H1 (cell line): Measurements from ENCODE around the gene NMT1. TPM values are rescaled to one million over a fixed set of nuclear protein-coding genes. Genes with fewer than 3 reads are reported as not detected.

Source experiments
- CHD1 ChIP-seq: IDR thresholded peaks from 2 replicates; pipeline ENCODE4 v1.6.1; 2012; ENCODE audit warnings: low read depth, low read length, improper control_type of control experiment
- NRF1 ChIP-seq: IDR thresholded peaks from 2 replicates; pipeline ENCODE4 v1.6.1; 2011; ENCODE audit warnings: mild to moderate bottlenecking, low read depth, low read length, improper control_type of control experiment
- RAD21 ChIP-seq, 2 experiments: IDR thresholded peaks in 1 of 2; conservative IDR thresholded peaks in 1 of 2; 2 replicates each; pipeline ENCODE4 v1.6.1; 2011; ENCODE audit warnings: low read depth in 2 of 2, low read length in 2 of 2, improper control_type of control experiment in 1 of 2, inconsistent platforms in 1 of 2, mild to moderate bottlenecking in 1 of 2, moderate library complexity in 1 of 2
- RNF2 ChIP-seq: fragments of 200-900, 300-1000 bp; sonication (generic); IDR thresholded peaks from 2 replicates; pipeline ENCODE4 v1.7.1; 2016; ENCODE audit warnings: borderline replicate concordance, low read depth, mild to moderate bottlenecking, antibody characterized with exemption, low read length; ENCODE audit not compliant: poor library complexity, severe bottlenecking; ENCODE audit errors: missing control alignments
- RXRA ChIP-seq: IDR thresholded peaks from 2 replicates; pipeline ENCODE4 v1.6.1; 2011; ENCODE audit warnings: low read depth, mild to moderate bottlenecking, low read length, moderate library complexity; ENCODE audit not compliant: insufficient read depth
- SIN3A ChIP-seq, 2 experiments: IDR thresholded peaks in 1 of 2; conservative IDR thresholded peaks in 1 of 2; 2 replicates each; pipeline ENCODE4 v1.6.1; 2011 to 2012; ENCODE audit warnings: low read length in 2 of 2, improper control_type of control experiment in 1 of 2, low read depth in 1 of 2, mild to moderate bottlenecking in 1 of 2
- SP1 ChIP-seq: IDR thresholded peaks from 2 replicates; pipeline ENCODE4 v1.6.1; 2011; ENCODE audit warnings: low read depth, low read length
- SP4 ChIP-seq: IDR thresholded peaks from 2 replicates; pipeline ENCODE4 v1.6.1; 2012; ENCODE audit warnings: low read length, inconsistent platforms
- polyA plus RNA-seq, 7 experiments: library from polyadenylated mRNA; depleted of rRNA in 3 of 7; stranded (reverse) in 5 of 7; unstranded in 2 of 7; fragments of >200 nt in 5 of 7; fragments of 200-250 nt in 2 of 7; gene quantifications; 1 replicate in 5 of 7; 2 replicates in 1 of 7; 4 replicates in 1 of 7; pipeline versions ENCODE4 v1.2.1 to v1.2.3, GENCODE V29; 2011 to 2013; ENCODE audit warnings: missing spikeins in 2 of 7, mixed read lengths in 2 of 7
- total RNA-seq: library from RNA; stranded (reverse); fragmentation: NEBNext Ultra II Directional; extraction: Animal tissue kit (Norgen Biotek cat#: 25700); gene quantifications from 2 replicates; pipeline ENCODE4 v1.2.1, GENCODE V29; 2021
- TF ChIP-seq, protein P1 (sequence below): fragments of 300-600 bp; sonication (generic); IDR thresholded peaks from 2 replicates; pipeline ENCODE4 v1.7.1; 2012; ENCODE audit warnings: low read length, moderate library complexity, mild to moderate bottlenecking, inconsistent platforms; ENCODE audit not compliant: insufficient replicate concordance

NMT1 gene
- total and polyA plus RNA-seq, 2 of the 8 experiments (the other 6 are each of a cell fraction or from before 2014, with no cell fraction given), result 42.9 to 149 TPM

DNA sequence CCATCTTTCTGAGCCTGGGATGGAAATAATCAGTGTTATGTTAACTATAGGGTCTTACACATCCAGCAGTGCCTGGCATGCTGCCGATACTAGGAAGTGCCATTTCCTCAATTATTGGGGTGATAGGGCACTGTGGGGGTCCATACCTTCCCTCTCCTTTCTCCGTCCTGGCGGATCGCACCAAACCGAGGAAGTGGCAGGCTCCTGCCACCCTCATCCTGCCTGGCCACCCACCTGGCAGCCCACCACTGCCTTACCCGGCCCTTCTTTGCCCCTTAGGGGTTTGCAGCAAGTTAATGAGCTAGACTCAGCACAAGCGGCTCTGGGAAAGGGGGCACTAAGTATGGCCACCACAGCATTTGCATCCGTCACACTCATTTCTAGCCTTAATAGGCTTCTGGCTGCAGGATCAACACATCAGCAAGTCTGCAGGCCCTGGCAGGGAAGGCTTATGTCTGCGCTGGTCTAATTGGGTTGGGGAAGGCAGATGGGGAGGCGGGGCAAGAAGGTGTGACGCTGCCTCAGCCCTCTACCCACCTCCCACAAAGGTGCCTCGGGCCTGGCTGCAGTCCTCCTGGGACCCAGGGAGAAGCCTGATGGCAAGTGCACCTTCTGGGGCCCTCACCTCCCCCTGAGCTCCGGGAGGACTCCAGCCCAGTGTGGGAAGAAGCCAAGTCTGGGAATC is 38.3 kb upstream of the NMT1 start (continued):
- TF ChIP-seq SP4 (no peak), SP1 (no peak), NRF1 (no peak), RNF2 (no peak), RXRA (no peak), RAD21 (IDR thresholded peaks at IDR 0.05 in 1 of 2, conservative IDR thresholded peaks at IDR 0.05 in 1 of 2; ENCODE audit: low read depth in 2 of 2, low read length in 2 of 2) (no peak), CHD1 (no peak), SIN3A (conservative IDR thresholded peaks at IDR 0.05 in 1 of 2, IDR thresholded peaks at IDR 0.05 in 1 of 2; ENCODE audit: low read depth in 1 of 2, low read length in 2 of 2) (no peak)
- TF ChIP-seq, protein P1, sequence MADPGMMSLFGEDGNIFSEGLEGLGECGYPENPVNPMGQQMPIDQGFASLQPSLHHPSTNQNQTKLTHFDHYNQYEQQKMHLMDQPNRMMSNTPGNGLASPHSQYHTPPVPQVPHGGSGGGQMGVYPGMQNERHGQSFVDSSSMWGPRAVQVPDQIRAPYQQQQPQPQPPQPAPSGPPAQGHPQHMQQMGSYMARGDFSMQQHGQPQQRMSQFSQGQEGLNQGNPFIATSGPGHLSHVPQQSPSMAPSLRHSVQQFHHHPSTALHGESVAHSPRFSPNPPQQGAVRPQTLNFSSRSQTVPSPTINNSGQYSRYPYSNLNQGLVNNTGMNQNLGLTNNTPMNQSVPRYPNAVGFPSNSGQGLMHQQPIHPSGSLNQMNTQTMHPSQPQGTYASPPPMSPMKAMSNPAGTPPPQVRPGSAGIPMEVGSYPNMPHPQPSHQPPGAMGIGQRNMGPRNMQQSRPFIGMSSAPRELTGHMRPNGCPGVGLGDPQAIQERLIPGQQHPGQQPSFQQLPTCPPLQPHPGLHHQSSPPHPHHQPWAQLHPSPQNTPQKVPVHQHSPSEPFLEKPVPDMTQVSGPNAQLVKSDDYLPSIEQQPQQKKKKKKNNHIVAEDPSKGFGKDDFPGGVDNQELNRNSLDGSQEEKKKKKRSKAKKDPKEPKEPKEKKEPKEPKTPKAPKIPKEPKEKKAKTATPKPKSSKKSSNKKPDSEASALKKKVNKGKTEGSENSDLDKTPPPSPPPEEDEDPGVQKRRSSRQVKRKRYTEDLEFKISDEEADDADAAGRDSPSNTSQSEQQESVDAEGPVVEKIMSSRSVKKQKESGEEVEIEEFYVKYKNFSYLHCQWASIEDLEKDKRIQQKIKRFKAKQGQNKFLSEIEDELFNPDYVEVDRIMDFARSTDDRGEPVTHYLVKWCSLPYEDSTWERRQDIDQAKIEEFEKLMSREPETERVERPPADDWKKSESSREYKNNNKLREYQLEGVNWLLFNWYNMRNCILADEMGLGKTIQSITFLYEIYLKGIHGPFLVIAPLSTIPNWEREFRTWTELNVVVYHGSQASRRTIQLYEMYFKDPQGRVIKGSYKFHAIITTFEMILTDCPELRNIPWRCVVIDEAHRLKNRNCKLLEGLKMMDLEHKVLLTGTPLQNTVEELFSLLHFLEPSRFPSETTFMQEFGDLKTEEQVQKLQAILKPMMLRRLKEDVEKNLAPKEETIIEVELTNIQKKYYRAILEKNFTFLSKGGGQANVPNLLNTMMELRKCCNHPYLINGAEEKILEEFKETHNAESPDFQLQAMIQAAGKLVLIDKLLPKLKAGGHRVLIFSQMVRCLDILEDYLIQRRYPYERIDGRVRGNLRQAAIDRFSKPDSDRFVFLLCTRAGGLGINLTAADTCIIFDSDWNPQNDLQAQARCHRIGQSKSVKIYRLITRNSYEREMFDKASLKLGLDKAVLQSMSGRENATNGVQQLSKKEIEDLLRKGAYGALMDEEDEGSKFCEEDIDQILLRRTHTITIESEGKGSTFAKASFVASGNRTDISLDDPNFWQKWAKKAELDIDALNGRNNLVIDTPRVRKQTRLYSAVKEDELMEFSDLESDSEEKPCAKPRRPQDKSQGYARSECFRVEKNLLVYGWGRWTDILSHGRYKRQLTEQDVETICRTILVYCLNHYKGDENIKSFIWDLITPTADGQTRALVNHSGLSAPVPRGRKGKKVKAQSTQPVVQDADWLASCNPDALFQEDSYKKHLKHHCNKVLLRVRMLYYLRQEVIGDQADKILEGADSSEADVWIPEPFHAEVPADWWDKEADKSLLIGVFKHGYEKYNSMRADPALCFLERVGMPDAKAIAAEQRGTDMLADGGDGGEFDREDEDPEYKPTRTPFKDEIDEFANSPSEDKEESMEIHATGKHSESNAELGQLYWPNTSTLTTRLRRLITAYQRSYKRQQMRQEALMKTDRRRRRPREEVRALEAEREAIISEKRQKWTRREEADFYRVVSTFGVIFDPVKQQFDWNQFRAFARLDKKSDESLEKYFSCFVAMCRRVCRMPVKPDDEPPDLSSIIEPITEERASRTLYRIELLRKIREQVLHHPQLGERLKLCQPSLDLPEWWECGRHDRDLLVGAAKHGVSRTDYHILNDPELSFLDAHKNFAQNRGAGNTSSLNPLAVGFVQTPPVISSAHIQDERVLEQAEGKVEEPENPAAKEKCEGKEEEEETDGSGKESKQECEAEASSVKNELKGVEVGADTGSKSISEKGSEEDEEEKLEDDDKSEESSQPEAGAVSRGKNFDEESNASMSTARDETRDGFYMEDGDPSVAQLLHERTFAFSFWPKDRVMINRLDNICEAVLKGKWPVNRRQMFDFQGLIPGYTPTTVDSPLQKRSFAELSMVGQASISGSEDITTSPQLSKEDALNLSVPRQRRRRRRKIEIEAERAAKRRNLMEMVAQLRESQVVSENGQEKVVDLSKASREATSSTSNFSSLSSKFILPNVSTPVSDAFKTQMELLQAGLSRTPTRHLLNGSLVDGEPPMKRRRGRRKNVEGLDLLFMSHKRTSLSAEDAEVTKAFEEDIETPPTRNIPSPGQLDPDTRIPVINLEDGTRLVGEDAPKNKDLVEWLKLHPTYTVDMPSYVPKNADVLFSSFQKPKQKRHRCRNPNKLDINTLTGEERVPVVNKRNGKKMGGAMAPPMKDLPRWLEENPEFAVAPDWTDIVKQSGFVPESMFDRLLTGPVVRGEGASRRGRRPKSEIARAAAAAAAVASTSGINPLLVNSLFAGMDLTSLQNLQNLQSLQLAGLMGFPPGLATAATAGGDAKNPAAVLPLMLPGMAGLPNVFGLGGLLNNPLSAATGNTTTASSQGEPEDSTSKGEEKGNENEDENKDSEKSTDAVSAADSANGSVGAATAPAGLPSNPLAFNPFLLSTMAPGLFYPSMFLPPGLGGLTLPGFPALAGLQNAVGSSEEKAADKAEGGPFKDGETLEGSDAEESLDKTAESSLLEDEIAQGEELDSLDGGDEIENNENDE, result no peak
